Right lobe of liver (tissue), 4 donors: ENCODE measurements around the gene LRRN2.

Source experiments
- POLR2A ChIP-seq: fragments of 450-650 bp; IDR thresholded peaks from one replicate; pipeline ENCODE4 v1.6.1; 2017; ENCODE audit warnings: antibody characterized with exemption, mild to moderate bottlenecking
- TF ChIP-seq, protein P1 (sequence below), 4 donors: fragments of 200-600 bp in 3 of 4; fragments of 450-650 bp in 1 of 4; IDR thresholded peaks; one replicate each; pipeline versions ENCODE4 v1.5.1 to v1.8.0; 2016 to 2022; ENCODE audit warnings: antibody characterized with exemption in 4 of 4, mild to moderate bottlenecking in 2 of 4
- donor health status: DM: no; HTN: no; CAD: no.
- donor health status: DM: no; HTN: no; CAD: no.
- donor health status: DM: no; HTN: yes; CAD: no.

DNA sequence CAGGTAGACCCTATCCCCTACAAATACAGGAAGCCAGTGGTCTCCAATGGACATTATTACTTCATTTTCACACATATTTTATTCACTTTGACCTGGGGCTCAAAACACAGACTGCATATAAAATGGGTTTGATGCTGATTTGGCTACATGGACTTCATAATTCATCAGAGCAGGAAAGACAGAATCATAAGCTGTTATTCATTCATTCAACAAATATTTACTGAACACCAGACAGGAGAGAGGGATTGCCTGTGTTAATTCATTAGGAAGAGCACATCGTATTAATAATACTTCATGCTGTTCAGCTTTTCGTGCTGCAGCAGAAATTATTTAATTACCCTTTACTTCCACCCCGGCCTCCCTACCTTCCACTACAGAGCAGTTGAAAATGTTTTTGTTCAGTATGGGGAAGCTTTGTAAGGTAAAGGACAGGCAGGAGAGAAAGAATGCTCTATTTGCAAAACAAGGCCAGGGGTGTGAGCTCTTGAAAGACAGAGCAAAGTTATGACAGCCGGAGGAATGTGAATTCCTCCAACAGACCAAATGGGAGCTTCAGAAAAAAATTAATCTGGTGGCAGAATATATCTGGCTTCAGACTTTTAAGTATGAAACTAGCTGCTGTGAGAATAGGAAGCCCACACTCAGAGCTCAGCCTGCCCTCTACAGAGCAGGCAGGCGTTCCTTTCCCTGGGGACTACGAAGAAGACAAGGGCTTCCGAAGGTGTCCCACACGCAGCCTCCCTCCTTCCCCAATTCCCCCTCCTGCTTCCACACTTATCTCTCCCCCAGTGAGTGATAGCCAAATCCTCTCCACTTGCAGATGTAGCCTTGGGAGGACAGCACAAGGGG is 111.3 kb downstream of the LRRN2 start:
- TF ChIP-seq POLR2A = no peak
- TF ChIP-seq, protein P1, sequence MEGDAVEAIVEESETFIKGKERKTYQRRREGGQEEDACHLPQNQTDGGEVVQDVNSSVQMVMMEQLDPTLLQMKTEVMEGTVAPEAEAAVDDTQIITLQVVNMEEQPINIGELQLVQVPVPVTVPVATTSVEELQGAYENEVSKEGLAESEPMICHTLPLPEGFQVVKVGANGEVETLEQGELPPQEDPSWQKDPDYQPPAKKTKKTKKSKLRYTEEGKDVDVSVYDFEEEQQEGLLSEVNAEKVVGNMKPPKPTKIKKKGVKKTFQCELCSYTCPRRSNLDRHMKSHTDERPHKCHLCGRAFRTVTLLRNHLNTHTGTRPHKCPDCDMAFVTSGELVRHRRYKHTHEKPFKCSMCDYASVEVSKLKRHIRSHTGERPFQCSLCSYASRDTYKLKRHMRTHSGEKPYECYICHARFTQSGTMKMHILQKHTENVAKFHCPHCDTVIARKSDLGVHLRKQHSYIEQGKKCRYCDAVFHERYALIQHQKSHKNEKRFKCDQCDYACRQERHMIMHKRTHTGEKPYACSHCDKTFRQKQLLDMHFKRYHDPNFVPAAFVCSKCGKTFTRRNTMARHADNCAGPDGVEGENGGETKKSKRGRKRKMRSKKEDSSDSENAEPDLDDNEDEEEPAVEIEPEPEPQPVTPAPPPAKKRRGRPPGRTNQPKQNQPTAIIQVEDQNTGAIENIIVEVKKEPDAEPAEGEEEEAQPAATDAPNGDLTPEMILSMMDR (IDR thresholded peaks at IDR 0.05) = no peak
